CD1c-positive myeloid dendritic cell (primary cell): ENCODE data around the gene UBN1.

Experiments
- DNase-seq: peaks from one replicate; pipeline ENCODE4 v3.0.0-alpha.2; 2016; ENCODE audit errors: extremely low spot score

UBN1 gene

GRCh38 chr16:4814542-4815173 is 32.6 kb upstream of the UBN1 start:
- DNase-seq, result no peak

- DNase-seq, result no peak
Observed at GRCh38 chr16:4820652-4821051, 26.6 kb upstream of the UBN1 start.

- no peak for DNase-seq
Observed at GRCh38 chr16:4825196-4825595, 22.1 kb upstream of the UBN1 start.

GRCh38 chr16:4826526-4826925 is 20.8 kb upstream of the UBN1 start:
- DNase-seq, result no peak

GRCh38 chr16:4826980-4827379 is 20.3 kb upstream of the UBN1 start:
- no peak for DNase-seq

- DNase-seq, result no peak
Observed at GRCh38 chr16:4828567-4829321, 18.5 kb upstream of the UBN1 start.

- no peak for DNase-seq
Observed at GRCh38 chr16:4830408-4830807, 16.9 kb upstream of the UBN1 start.

- no peak for DNase-seq
Observed at GRCh38 chr16:4831616-4832015, 15.7 kb upstream of the UBN1 start.

GRCh38 chr16:4832698-4833343 is 14.5 kb upstream of the UBN1 start:
- DNase-seq, result no peak

GRCh38 chr16:4833584-4833983 is 13.7 kb upstream of the UBN1 start:
- no peak for DNase-seq

- no peak for DNase-seq
Observed at GRCh38 chr16:4836727-4837126, 10.6 kb upstream of the UBN1 start.

GRCh38 chr16:4837733-4838501 is 9.4 kb upstream of the UBN1 start:
- DNase-seq, result no peak

GRCh38 chr16:4839942-4840341 is 7.3 kb upstream of the UBN1 start:
- no peak for DNase-seq

GRCh38 chr16:4840984-4841383 is 6.3 kb upstream of the UBN1 start:
- no peak for DNase-seq

GRCh38 chr16:4846503-4846900 is 779 bp upstream of the UBN1 start:
- peak; percentile 75 for DNase-seq

GRCh38 chr16:4847774-4848587 is 700 bp downstream of the UBN1 start:
- DNase-seq, result peak; percentile 48

- DNase-seq, result no peak
Observed at GRCh38 chr16:4850211-4850610, 2.9 kb downstream of the UBN1 start.

- DNase-seq, result peak; percentile 31
Observed at GRCh38 chr16:4852221-4852872, 5.1 kb downstream of the UBN1 start.

GRCh38 chr16:4855371-4855770 is 8.1 kb downstream of the UBN1 start:
- no peak for DNase-seq

- no peak for DNase-seq
Observed at GRCh38 chr16:4855804-4856203, 8.5 kb downstream of the UBN1 start.
